Mucosa of rectum (tissue), 2 donors: ENCODE data around the gene INF2.

ENCODE experiments used
- H3K27ac ChIP-seq, 2 donors: one replicate each; pipeline ENCODE4 v1.7.0; 2013; ENCODE audit warnings: inconsistent platforms in 2 of 2, low read depth in 2 of 2, low read length in 2 of 2
- H3K27me3 ChIP-seq, 2 donors: one replicate each; pipeline ENCODE4 v1.7.0; 2013; ENCODE audit warnings: low read length in 2 of 2; ENCODE audit not compliant: control insufficient read depth in 2 of 2, insufficient read depth in 2 of 2
- H3K36me3 ChIP-seq, 2 donors: one replicate each; pipeline ENCODE4 v1.7.0; 2013; ENCODE audit warnings: low read length in 2 of 2; ENCODE audit not compliant: control insufficient read depth in 2 of 2, insufficient read depth in 2 of 2
- H3K4me1 ChIP-seq, 2 donors: one replicate each; pipeline ENCODE4 v1.7.0; 2013; ENCODE audit warnings: low read length in 2 of 2, mild to moderate bottlenecking in 1 of 2; ENCODE audit not compliant: control insufficient read depth in 2 of 2, insufficient read depth in 2 of 2
- H3K4me3 ChIP-seq, 2 donors: one replicate each; pipeline ENCODE4 v1.7.0; 2013; ENCODE audit warnings: low read length in 2 of 2
- H3K9ac ChIP-seq, 2 donors: one replicate each; pipeline ENCODE4 v1.7.0; 2013; ENCODE audit warnings: low read length in 2 of 2, low read depth in 1 of 2, mild to moderate bottlenecking in 1 of 2
- H3K9me3 ChIP-seq, 2 donors: one replicate each; pipeline ENCODE4 v1.7.0; 2013; ENCODE audit warnings: low read length in 2 of 2; ENCODE audit not compliant: control insufficient read depth in 2 of 2
- donor health status: healthy.
- donor health status: Normal muscosa, but diverticular disease.

INF2 gene

DNA sequence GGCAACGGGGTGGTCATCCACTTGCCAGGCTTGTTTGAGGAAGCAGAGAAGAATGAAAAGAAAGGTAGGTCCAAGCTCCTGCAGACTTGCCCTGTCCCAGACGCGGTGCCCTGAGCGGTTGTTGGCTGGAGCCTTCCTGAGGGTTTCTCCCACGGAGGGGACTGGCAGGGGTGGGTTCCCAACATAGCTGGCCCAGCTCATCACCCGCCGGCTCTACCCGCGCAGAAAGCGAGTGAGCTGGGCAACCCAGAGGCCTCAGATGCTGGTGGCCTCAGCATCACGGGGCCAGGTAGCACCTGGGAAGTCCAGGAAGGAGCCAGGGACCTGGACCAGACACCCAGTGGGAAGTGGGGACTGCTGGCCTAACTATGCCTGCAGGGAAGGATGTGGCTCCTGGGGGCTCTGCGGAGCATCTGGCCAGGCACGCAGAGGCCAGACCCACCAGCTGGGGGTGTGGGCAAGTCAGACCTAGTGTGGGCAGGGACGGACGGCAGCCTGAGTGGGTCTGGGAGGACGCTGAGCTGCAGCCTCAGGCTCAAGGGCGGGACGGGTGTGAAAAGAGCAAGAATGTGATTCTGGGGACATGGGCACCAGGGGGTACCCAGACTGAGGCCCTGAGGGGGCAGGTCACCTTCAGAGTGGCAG, 49.1 kb downstream of the INF2 start:
- H3K9ac ChIP-seq = no peak overlapping the region
- no peaks in the 10 kb centered on the region for H3K9me3 ChIP-seq
- H3K36me3 ChIP-seq = no peaks in the 10 kb centered on the region
- H3K27ac ChIP-seq = no peak overlapping the region
- no peaks in the 10 kb centered on the region for H3K27me3 ChIP-seq
- peaks cover 2 to 8% of the 10 kb centered on the region in 2 donors for H3K4me1 ChIP-seq
- no peak overlapping the region for H3K4me3 ChIP-seq

DNA sequence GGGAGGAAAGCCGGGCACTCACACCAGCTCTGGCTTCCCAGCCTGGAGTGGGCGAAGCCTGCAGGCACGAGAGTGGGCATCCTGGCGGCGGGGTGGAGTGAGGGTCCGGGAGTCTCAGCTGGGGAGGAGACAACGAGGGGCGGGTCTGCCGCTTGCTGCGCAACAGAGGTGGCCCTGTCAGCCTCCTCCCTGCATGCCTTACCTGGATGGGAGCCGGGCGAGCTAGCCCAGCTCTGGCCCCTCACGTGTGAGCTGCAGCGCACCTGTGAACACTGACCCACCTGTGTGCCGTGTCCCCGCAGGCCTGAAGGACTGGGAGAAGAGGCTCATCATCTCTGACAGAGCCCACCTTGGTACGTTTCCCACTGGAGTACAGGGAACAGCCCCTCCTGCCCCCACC, 49.6 kb downstream of the INF2 start:
- no peak overlapping the region for H3K4me3 ChIP-seq
- H3K27ac ChIP-seq = no peak overlapping the region
- no peaks in the 10 kb centered on the region for H3K9me3 ChIP-seq
- H3K9ac ChIP-seq = no peak overlapping the region
- H3K27me3 ChIP-seq = no peaks in the 10 kb centered on the region
- H3K4me1 ChIP-seq = peaks cover 0 to 7% of the 10 kb centered on the region in 2 donors
- H3K36me3 ChIP-seq = no peaks in the 10 kb centered on the region

DNA sequence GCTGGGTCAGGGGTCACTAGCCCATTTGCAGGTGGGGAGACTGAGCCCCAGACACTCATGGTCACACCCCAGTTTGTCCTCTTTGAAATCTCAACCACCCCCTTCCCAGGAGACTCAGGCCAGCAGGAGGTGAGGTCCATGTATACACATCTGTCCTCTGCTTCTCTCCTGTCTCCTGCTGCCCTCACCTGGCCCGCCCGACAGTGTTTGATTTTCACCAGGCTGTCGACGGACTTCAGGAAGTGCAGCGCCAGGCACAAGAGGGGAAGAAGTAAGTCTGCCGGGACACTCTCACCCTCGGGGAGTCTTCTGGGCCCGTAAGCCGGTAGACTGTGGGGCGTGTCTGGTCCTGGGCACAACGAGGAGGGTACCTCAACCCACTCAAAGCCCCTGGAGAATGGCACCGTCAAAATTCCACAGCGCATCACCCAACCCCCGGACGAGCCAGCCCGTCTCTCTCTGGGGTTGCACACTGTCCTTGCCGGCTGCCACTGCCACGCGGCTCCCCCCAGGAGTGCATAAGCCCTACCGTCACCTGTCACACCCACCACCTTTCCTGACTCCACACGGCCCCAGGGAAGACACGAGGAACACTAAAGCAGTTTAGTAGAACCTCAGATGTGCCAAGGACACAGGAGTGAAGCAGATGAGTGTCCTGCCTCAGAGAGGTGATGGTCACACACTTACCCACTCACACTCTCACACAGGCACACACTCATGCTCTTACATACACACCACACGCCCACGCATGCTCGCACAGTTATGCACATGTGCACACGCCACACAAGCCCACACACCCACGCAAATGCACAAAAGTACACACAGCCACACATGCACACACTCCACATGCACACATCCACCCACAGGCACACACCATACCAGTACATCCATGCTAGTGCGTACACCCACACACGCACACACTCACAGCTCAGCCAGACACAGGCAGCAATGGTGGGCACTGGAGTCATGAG, 50.4 kb downstream of the INF2 start:
- Histone ChIP-seq H3K4me3 (no peak overlapping the region), H3K4me1 (peaks cover 0 to 7% of the 10 kb centered on the region in 2 donors), H3K36me3 (no peaks in the 10 kb centered on the region), H3K9me3 (no peaks in the 10 kb centered on the region), H3K27ac (no peak overlapping the region), H3K27me3 (no peaks in the 10 kb centered on the region), H3K9ac (no peak overlapping the region)

DNA sequence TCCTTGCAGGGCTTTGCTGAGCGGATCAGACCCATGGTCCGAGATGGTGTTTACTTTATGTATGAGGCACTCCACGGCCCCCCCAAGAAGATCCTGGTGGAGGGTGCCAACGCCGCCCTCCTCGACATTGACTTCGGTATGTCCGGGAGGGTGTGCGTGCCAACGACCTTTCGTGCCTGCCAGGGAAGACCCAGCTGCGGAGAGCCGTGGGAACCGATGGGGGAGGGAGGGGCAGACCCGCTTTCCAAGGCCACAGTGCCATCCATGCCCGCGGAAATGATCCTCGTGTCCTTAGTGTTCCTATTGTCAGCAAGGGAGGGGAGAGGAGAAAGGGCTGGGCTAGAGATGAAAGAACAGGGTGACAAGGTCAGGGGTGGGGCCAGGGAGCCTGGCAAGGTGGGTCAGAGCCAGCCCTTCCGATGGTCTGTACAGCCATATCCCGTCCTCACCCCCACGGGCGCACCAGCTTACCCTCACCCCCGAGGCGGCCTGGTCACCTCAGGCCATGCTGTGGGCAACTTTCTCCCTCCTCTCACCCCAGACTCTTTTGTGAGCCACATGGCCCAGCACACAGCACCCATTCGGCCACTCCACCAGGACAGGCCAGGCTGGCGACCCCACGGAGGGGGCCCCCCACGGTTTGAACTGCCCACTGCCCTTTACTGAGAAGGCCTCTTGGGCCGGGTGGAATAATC, 51.8 kb downstream of the INF2 start:
- no peaks in the 10 kb centered on the region for H3K9me3 ChIP-seq
- no peak overlapping the region for H3K4me3 ChIP-seq
- H3K27ac ChIP-seq = no peak overlapping the region
- no peaks in the 10 kb centered on the region for H3K36me3 ChIP-seq
- H3K27me3 ChIP-seq = no peaks in the 10 kb centered on the region
- no peak overlapping the region for H3K9ac ChIP-seq
- peaks cover 4% of the 10 kb centered on the region in 2 donors for H3K4me1 ChIP-seq

DNA sequence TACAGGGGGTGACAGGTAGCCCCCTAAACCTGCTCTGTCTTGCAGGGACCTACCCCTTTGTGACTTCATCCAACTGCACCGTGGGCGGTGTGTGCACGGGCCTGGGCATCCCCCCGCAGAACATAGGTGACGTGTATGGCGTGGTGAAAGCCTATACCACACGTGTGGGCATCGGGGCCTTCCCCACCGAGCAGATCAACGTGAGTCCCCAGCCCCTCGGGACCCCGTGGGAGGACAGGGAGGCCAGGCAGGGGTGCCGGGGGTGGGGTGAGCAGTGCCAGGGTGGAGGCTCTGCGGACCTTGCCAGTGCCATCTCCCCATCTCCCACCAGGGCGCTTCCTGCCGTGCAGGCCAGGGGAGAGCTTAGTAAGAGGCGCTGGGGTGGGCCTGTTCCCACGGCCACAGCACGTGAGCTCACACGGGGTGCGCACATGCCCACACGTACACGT, 52.4 kb downstream of the INF2 start:
- H3K27ac ChIP-seq = no peak overlapping the region
- no peaks in the 10 kb centered on the region for H3K9me3 ChIP-seq
- no peaks in the 10 kb centered on the region for H3K36me3 ChIP-seq

DNA sequence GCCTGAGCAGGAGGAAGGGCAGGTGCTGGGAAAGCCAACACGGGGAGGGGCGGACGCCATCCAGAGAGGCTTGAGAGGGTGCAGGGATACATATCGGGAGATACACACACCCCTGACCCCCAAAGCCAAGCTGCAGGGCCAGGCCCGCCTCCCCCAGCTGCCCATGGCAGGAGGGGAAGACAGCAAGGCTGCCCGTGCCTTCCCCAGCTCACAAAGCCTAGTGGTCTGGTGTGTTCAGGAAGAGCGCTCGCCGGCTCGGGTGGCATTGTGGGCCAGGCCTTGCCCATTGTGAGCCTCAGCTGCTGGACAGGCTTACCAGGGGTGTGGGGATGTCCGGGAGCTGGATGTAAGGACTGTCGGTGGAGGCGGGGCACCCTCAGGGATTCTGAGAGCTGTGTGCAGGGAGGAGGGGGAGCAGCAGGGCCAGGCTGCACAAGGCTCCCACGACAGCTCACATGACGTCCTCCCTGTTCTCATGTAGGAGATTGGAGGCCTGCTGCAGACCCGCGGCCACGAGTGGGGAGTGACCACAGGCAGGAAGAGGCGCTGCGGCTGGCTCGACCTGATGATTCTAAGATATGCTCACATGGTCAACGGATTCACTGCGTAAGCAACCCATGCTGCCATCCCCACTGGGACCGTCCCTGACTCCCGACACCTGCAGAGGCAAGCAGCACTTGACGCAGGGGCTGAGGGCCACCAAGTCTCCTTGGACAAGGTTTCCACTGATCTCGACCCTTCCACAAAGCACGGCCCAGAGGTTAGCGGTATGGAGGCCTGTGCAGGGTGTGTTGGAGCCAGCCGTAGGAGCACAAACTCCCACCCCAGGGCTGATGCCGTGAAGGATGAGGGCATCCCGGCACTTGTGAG, 53.4 kb downstream of the INF2 start:
- Histone ChIP-seq H3K9me3 (no peaks in the 10 kb centered on the region), H3K4me1 (peaks cover 11 to 19% of the 10 kb centered on the region in 2 donors), H3K27ac (no peak overlapping the region), H3K36me3 (no peaks in the 10 kb centered on the region), H3K27me3 (no peaks in the 10 kb centered on the region), H3K9ac (no peak overlapping the region), H3K4me3 (no peak overlapping the region)

More for the DNA sequence above, 52.4 kb downstream of the INF2 start:
- Histone ChIP-seq H3K4me3 (no peak overlapping the region), H3K27me3 (no peaks in the 10 kb centered on the region), H3K9ac (no peak overlapping the region), H3K4me1 (peaks cover 6 to 10% of the 10 kb centered on the region in 2 donors)

DNA sequence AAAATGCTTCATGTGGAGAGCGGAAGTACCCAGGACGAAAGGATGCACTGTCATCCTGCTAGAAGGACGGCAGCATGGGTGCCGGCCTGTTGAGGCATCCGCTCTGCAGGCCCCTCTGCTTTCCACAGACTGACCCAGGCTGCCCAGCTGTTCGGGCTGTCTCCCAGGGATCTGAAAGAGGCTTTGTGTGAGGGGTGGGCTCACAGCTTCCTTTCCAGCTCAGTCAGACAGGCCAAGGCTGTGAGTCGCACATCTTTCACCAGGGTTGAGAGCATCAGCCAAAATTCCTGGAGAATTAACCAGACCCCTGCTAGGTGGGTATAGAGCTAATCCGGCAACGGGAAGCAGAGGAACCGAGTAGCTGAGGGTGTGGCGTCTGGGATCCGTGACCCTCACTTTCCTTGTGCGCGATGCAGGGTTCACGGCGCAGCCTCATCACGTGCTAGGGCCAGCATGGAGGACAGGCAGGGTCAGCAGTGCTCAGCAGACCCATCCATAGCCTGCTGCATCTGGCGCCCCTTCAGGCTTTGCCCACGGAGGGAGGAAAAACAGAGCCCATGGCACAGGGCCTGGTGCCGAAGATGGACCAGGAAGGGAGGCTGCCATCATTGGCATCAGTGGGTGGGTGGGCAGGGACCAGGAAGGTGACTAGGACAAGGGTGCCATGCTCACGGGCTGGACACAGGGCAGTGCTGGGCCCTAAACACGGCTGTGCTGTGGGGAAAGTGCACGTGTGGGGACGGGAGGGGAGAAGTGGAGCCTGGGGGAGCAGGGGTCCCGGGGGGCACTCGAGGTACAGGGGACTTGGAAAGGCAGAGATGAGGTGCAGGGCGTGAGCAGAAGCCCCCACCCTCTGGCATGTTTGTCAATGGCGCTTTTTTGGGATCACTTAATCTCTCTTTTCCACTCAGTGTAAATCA, 54.3 kb downstream of the INF2 start:
- Histone ChIP-seq H3K4me3 (no peak overlapping the region), H3K27me3 (no peaks in the 10 kb centered on the region), H3K4me1 (peaks cover 17 to 28% of the 10 kb centered on the region in 2 donors), H3K36me3 (no peaks in the 10 kb centered on the region), H3K9me3 (no peaks in the 10 kb centered on the region), H3K9ac (no peak overlapping the region), H3K27ac (no peak overlapping the region)

DNA sequence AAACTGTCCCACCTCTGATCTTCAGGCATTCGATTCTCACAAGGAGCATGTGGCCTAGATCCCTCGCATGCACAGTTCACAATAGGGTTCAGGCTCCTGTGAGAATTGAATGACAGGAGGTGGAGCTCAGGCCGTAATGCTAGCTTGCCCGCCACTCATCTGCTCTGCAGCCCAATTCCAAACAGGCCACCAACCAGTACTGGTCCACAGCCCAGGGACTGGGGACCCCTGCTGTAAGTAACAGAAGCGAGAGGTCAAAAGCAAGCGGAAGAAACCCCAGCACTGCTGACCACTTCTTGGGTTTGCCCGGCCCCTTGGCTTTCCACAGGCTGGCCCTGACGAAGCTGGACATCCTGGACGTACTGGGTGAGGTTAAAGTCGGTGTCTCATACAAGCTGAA, 55.1 kb downstream of the INF2 start:
- Histone ChIP-seq H3K9me3 (no peaks in the 10 kb centered on the region), H3K9ac (no peak overlapping the region), H3K27me3 (no peaks in the 10 kb centered on the region), H3K4me3 (no peak overlapping the region), H3K27ac (no peak overlapping the region), H3K36me3 (no peaks in the 10 kb centered on the region), H3K4me1 (peaks cover 24 to 36% of the 10 kb centered on the region in 2 donors)

DNA sequence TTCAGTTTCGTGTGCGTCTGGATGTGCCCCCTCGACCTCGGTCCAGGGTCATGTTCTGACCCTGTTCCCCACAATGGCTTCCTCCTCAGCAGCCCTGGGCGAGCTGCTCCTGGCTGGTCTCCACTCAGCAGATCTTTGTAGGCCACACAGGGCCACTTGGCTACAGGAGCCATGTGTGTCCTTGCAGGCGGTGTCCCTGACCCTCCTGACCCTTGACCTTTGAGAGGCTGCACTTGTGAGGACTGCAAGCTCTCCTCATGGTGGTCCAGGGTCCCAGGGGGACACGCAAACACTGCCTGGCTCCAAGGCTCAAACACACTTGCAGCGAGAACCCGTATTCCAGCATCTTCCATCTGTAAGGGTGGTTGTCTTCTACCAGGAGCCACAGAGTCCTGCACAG, 56.0 kb downstream of the INF2 start:
- Histone ChIP-seq H3K27ac (no peak overlapping the region), H3K4me1 (peaks cover 25 to 38% of the 10 kb centered on the region in 2 donors)

More for the DNA sequence above, 56.0 kb downstream of the INF2 start:
- Histone ChIP-seq H3K9me3 (no peaks in the 10 kb centered on the region), H3K36me3 (no peaks in the 10 kb centered on the region), H3K27me3 (no peaks in the 10 kb centered on the region), H3K9ac (no peak overlapping the region), H3K4me3 (no peak overlapping the region)
